Gastrocnemius medialis (tissue), 4 donors: ENCODE measurements around the gene NTN1. TPM values are rescaled to one million over a fixed set of nuclear protein-coding genes. Genes with fewer than 3 reads are reported as not detected.

Source experiments
- ATAC-seq, 2 donors: fragments of 150-250 bp; one replicate each; pipeline ENCODE4 v1.9.1; 2016
- DNase-seq, 2 donors: peaks; one replicate each; pipeline ENCODE4 v3.0.0-alpha.2; 2019
- H3K27ac ChIP-seq, 4 donors: fragments of 200-600 bp; sonication (generic); 1 replicate in 1 of 4; 2 replicates in 3 of 4; pipeline ENCODE4 v1.5.1; 2016 to 2018; ENCODE audit warnings: mild to moderate bottlenecking in 2 of 4, moderate library complexity in 1 of 4
- H3K27me3 ChIP-seq, 3 donors: fragments of 200-600 bp; sonication (generic) in 2 of 3; 1 replicate in 1 of 3; 2 replicates in 2 of 3; pipeline versions ENCODE4 v1.5.1 to v1.6.0; 2016 to 2019; ENCODE audit warnings: mild to moderate bottlenecking in 1 of 3, moderate library complexity in 1 of 3
- H3K36me3 ChIP-seq, 2 donors: fragments of 200-600 bp; sonication (generic) in 1 of 2; one replicate each; pipeline ENCODE4 v1.5.1; 2017 to 2018
- H3K4me1 ChIP-seq, 2 donors: fragments of 200-600 bp; sonication (generic) in 1 of 2; one replicate each; pipeline ENCODE4 v1.5.1; 2016 to 2017; ENCODE audit warnings: mild to moderate bottlenecking in 2 of 2
- H3K4me3 ChIP-seq, 4 donors: fragments of 200-600 bp; sonication (generic) in 3 of 4; 1 replicate in 1 of 4; 2 replicates in 3 of 4; pipeline ENCODE4 v1.5.1; 2016 to 2019; ENCODE audit warnings: mild to moderate bottlenecking in 2 of 4
- H3K9me3 ChIP-seq, 3 donors: fragments of 200-600 bp; sonication (generic) in 2 of 3; 1 replicate in 1 of 3; 2 replicates in 2 of 3; pipeline ENCODE4 v1.5.1; 2016 to 2019
- CTCF ChIP-seq, 5 experiments: fragments of 450-650 bp in 3 of 5; fragments of 200-600 bp in 2 of 5; sonication (generic) in 2 of 5; IDR thresholded peaks in 4 of 5; conservative IDR thresholded peaks in 1 of 5; 1 replicate in 4 of 5; 2 replicates in 1 of 5; pipeline ENCODE4 v1.5.1; 2016 to 2019; ENCODE audit warnings: antibody characterized with exemption in 5 of 5, mild to moderate bottlenecking in 3 of 5, moderate library complexity in 3 of 5
- POLR2A ChIP-seq, 2 donors: fragments of 450-650 bp; IDR thresholded peaks; one replicate each; pipeline ENCODE4 v1.6.1; 2017; ENCODE audit warnings: antibody characterized with exemption in 2 of 2, mild to moderate bottlenecking in 2 of 2, moderate library complexity in 2 of 2
- in situ Hi-C, 4 donors: fragments of 200-750 bp; cut with MboI; loops; one replicate each; pipeline versions ENCODE4 v1.15.0 to v1.8.0; 2017; ENCODE audit warnings: low sequenced_read_pairs in 4 of 4
- intact Hi-C: fragments of 100-400 bp; cut with DNase I; formaldehyde crosslinking; loops from one replicate; pipeline ENCODE4 v1.15.1; 2023; ENCODE audit warnings: low total_unique reads
- total RNA-seq, 4 donors: library from RNA; depleted of rRNA; stranded (reverse); fragments of >200 nt; gene quantifications; one replicate each; pipeline versions ENCODE4 v1.1.0 to v1.2.3, GENCODE V29; 2016

NTN1 gene
- total RNA-seq, 4 donors from 2014 or later = 0.76 to 4.1 (median 1.2) TPM

GRCh38 chr17:9142772-9143494 lies 121.6 kb downstream of the NTN1 start:
- in situ Hi-C loops = no loop called here

GRCh38 chr17:9144502-9145249 lies 123.4 kb downstream of the NTN1 start:
- Histone ChIP-seq H3K36me3 (no peaks in the 10 kb centered on the region), H3K27ac (no peak overlapping the region), H3K4me3 (no peak overlapping the region), H3K9me3 (no peaks in the 10 kb centered on the region), H3K4me1 (no peaks in the 10 kb centered on the region), H3K27me3 (no peaks in the 10 kb centered on the region)
- DNase-seq = no peak
- ATAC-seq = no peak
- in situ Hi-C loops = no loop called here
- no peak for TF ChIP-seq POLR2A (IDR thresholded peaks at IDR 0.05)
- TF ChIP-seq CTCF (IDR thresholded peaks at IDR 0.05 in 4 of 5, conservative IDR thresholded peaks at IDR 0.05 in 1 of 5) = no peak
- intact Hi-C loops = no loop called here

More at GRCh38 chr17:9142772-9143494, 121.6 kb downstream of the NTN1 start:
- Histone ChIP-seq H3K36me3 (no peaks in the 10 kb centered on the region), H3K4me1 (no peaks in the 10 kb centered on the region), H3K9me3 (no peaks in the 10 kb centered on the region), H3K27me3 (no peaks in the 10 kb centered on the region), H3K27ac (no peak overlapping the region), H3K4me3 (no peak overlapping the region)
- intact Hi-C loops = no loop called here
- ATAC-seq = no peak
- TF ChIP-seq CTCF (IDR thresholded peaks at IDR 0.05 in 4 of 5, conservative IDR thresholded peaks at IDR 0.05 in 1 of 5) (no peak), POLR2A (IDR thresholded peaks at IDR 0.05) (no peak)
- DNase-seq = no peak

GRCh38 chr17:9146064-9146463 lies 124.8 kb downstream of the NTN1 start:
- TF ChIP-seq CTCF (IDR thresholded peaks at IDR 0.05 in 4 of 5, conservative IDR thresholded peaks at IDR 0.05 in 1 of 5) = no peak
- no peak for TF ChIP-seq POLR2A (IDR thresholded peaks at IDR 0.05)
- Histone ChIP-seq H3K4me3 (no peak overlapping the region), H3K27ac (no peak overlapping the region), H3K4me1 (no peaks in the 10 kb centered on the region), H3K27me3 (no peaks in the 10 kb centered on the region), H3K9me3 (no peaks in the 10 kb centered on the region), H3K36me3 (no peaks in the 10 kb centered on the region)
- DNase-seq (no peak), ATAC-seq (no peak)
- intact Hi-C loops = no loop called here
- in situ Hi-C loops = no loop called here

- Histone ChIP-seq H3K4me1 (no peaks in the 10 kb centered on the region), H3K27me3 (no peaks in the 10 kb centered on the region), H3K36me3 (no peaks in the 10 kb centered on the region), H3K4me3 (no peak overlapping the region), H3K27ac (no peak overlapping the region), H3K9me3 (no peaks in the 10 kb centered on the region)
- ATAC-seq (no peak), DNase-seq (no peak)
- intact Hi-C loops (no loop called here), in situ Hi-C loops (no loop called here)
- TF ChIP-seq CTCF (IDR thresholded peaks at IDR 0.05 in 4 of 5, conservative IDR thresholded peaks at IDR 0.05 in 1 of 5) (no peak), POLR2A (IDR thresholded peaks at IDR 0.05) (no peak)
These were observed 127.7 kb downstream of the NTN1 start for GRCh38 chr17:9148905-9149525.
